Epithelial cell of esophagus (primary cell): ENCODE data around the gene ZNF350.
A peak's percentile ranks its signal among the peaks of the same experiment; 100 is the strongest.
"Not testable (repeated sequence)": the region's sequence is repeated elsewhere in the genome, so short reads cannot be mapped to it uniquely, and the experiment has no call there.

Source experiments
- DNase-seq: peaks from one replicate; pipeline ENCODE4 v3.0.0; 2010; ENCODE audit warnings: low read depth
- H3K4me3 ChIP-seq: 2 replicates; pipeline ENCODE4 v1.5.1; 2011; ENCODE audit warnings: mild to moderate bottlenecking, low read length, control low read depth
- TF ChIP-seq, protein P1 (sequence below): IDR thresholded peaks from 2 replicates; pipeline ENCODE4 v1.5.1; 2011; ENCODE audit warnings: low read depth, mild to moderate bottlenecking, low read length, control low read depth, inconsistent platforms; ENCODE audit not compliant: insufficient read depth; ENCODE audit errors: missing control alignments

Gene ZNF350

DNA sequence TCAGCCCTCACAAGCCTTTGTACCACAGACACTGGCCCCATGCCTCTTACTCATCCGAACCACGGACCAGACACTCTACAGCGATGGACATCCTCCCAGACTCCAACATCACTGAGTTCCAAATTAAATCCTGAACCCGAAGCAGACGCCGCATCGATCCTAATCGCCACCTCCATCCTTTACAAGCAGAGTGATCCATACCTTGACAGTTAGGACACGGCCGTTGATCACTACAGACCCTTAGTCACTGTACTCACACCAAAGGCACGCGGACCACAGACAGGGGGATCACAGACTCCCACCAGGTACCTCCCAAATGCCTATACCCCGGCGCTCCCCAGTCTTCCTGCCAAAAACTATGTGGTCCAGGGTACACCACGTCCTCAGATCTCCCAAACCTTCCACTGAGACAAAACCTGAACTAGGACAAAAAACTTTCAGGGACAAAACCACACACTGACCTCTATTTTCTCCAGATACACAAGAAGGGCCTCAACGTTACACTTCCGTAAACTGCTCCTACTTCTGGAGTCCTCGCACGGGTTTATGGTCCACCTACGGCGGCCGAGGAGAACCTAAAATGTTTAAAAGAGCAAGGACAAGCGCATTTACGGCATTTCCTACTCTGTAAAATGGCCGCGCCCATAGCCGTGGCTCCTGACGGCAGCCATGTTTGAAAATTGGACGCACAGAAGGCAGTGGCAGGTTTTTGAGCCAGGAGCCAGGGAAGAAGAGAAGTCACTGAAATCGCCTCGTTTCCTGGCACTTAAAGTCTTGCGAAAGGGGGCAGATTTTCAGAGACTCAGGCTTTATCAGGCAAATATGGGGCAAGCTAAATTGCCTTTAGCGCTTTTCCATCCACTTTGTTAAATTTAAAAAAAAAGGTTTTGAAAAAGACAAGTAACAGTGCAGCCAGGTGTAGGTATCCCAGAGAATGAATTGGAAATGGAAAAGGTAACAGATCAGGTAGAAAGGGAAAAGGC, at the start of gene ZNF350:
ZNF350 (minus strand) TSS at position 532 of the 983 bp plus-strand sequence. CDS start 12,480 bp downstream, outside the sequence.
- peak; percentile 97 for DNase-seq
- TF ChIP-seq, protein P1, sequence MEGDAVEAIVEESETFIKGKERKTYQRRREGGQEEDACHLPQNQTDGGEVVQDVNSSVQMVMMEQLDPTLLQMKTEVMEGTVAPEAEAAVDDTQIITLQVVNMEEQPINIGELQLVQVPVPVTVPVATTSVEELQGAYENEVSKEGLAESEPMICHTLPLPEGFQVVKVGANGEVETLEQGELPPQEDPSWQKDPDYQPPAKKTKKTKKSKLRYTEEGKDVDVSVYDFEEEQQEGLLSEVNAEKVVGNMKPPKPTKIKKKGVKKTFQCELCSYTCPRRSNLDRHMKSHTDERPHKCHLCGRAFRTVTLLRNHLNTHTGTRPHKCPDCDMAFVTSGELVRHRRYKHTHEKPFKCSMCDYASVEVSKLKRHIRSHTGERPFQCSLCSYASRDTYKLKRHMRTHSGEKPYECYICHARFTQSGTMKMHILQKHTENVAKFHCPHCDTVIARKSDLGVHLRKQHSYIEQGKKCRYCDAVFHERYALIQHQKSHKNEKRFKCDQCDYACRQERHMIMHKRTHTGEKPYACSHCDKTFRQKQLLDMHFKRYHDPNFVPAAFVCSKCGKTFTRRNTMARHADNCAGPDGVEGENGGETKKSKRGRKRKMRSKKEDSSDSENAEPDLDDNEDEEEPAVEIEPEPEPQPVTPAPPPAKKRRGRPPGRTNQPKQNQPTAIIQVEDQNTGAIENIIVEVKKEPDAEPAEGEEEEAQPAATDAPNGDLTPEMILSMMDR: no peak
- peak within 1 kb of the TSS; percentile 99 for H3K4me3 ChIP-seq

DNA sequence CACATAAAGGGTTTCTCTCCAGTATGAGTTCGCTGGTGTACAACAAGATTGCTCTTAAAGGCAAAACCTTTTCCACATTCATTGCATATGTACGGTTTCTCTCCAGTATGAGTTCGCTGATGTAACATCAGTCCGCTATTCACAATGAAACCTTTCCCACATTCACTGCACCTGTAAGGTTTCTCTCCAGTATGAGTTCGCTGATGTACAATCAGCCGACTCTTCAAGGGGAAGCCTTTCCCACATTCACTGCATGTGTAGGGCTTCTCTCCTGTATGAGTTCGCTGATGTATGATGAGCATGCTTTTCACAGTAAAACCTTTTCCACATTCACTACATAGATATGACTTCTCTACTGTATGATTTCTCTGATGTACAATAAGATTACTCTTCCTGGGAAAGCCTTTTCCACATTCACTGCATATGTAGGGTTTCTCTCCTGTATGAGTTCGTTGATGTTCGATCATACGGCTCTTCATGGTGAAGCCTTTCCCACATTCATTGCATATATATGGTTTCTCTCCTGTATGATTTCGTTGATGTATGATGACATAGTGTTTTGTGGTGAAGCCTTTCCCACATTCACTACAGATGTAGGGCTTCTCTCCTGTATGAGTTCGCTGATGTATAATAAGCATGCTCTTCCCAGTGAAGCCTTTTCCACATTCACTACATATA, 47.5 kb upstream of the ZNF350 start:
- no peak for DNase-seq
- TF ChIP-seq, protein P1: no peak
- no peak overlapping the region for H3K4me3 ChIP-seq

DNA sequence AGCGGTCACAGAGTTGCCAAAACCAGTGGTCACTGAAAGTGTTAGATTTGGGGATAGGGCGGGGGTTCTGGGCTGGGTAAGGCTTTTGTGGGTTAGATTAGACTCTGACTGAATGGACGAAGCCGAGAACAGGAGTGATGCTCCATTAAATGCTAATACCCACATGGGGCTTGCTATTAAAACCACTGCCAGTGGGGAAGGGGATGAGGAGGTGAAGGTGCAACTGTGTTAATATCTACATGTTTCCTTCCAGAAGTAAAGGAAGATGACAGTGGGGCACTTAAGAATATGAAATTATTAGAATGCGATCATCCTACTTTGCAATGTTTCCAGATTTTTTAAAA, 42.1 kb upstream of the ZNF350 start:
- peak overlapping the region; percentile 95 for H3K4me3 ChIP-seq
- TF ChIP-seq, protein P1: no peak
- DNase-seq: no peak

DNA sequence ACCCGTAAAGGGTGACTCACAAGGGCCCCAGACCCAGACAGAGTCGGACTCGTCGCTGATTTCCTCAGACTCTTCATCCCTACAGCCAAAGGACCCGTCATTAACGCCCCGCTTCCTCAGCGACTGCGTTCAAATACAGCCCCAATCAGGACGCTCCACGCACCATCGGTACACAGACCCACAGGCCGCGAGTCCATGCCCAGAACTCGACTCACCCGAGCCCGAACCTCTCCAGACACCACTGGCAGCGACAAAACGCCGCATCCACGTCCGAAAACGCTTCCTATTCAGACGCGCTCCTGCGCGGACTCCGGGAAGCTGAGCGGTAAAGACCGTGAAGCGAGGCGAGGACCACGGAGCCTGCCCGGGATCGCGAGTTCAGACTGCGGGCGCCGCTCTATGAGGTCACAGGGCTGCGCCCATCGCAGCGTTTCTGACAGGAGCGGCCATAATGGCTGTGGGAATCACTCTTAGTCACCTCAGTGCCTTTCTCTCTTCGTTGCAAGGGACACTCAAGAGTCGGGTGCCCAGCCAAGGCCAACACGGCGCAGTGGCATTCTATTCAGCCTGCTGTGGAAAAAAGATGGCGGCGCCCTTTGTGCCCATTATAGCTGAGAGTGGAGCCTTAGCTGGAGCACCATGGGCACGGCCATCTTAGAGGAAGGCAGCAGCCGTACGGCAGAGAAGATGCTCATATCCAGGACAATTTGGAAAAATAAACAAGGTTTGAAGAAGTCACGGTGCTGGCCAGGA, 41.6 kb upstream of the ZNF350 start, which contains the start of gene ZNF614:
ZNF614 (minus strand) TSS at position 353 of the 753 bp plus-strand sequence. CDS start 2,634 bp downstream, outside the sequence.
- TF ChIP-seq, protein P1: no peak
- H3K4me3 ChIP-seq: peak within 1 kb of the TSS; percentile 95
- peak; percentile 91 for DNase-seq

DNA sequence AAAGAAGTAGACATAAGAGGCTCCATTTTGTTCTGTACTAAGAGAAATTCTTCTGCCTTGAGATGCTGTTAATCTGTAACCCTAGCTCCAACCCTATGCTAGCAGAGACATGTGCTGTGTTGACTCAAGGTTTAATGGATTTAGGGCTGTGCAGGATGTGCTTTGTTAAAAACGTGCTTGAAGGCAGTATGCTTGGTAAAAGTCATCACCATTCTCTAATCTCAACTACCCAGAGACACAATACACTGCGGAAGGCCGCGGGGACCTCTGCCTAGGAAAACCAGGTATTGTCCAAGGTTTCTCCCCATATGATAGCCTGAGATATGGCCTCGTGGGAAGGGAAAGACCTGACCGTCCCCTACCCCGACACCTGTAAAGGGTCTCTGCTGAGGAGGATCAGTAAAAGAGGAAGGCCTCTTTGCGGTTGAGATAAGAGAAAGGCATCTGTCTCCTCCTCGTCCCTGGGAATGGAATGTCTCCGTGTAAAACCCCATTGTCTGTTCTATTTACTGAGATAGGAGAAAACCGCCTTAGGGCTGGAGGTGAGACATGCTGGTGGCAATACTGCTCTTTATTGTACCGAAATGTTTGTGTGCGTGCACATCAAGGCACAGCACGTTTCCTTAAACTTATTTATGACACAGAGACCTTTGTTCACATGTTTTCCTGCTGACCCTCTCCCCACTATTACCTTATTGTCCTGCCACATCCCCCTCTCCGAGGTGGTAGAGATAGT, 39.8 kb upstream of the ZNF350 start:
- H3K4me3 ChIP-seq: not testable (repeated sequence)
- DNase-seq: peak; percentile 40

DNA sequence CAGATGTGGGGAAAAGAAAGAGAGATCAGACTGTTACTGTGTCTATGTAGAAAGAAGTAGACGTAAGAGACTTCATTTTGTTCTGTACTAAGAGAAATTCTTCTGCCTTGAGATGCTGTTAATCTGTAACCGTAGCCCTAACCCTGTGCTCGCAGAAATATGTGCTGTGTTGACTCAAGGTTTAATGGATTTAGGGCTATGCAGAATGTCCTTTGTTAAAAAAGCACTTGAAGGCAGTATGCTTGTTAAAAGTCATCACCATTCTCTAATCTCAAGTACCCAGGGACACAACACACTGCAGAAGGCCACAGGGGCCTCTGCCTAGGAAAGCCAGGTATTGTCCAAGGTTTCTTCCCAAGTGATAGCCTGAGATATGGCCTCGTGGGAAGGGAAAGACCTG, 37.8 kb upstream of the ZNF350 start:
- not testable (repeated sequence) for H3K4me3 ChIP-seq, DNase-seq

DNA sequence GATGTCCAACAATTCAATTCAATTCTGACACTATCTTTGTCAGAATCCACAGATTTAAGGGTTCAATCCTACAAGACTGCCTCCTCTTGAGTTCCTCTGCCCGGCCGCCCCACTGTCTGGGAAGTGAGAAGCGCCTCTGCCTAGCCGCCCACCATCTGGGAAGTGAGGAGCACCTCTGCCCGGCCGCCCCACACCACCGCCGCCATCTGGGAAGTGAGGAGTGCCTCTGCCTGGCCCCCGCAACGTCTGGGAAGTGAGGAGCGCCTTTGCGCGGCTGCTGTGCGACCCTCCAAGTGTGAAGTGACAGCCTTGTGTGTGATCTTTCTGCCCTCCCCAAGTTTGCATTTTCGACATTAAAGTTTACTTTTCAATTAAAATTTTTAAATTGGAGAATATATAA, 35.6 kb upstream of the ZNF350 start:
- DNase-seq: no peak
- no peak overlapping the region for H3K4me3 ChIP-seq
- TF ChIP-seq, protein P1: no peak
